Vagina (tissue), 2 donors: ENCODE data around the gene PDLIM1.

ENCODE experiments used
- CTCF ChIP-seq, 3 experiments: fragments of 450-650 bp in 2 of 3; fragments of 200-600 bp in 1 of 3; sonication (generic) in 1 of 3; IDR thresholded peaks; one replicate each; pipeline ENCODE4 v1.5.1; 2017 to 2019; ENCODE audit warnings: antibody characterized with exemption in 3 of 3, mild to moderate bottlenecking in 2 of 3, moderate library complexity in 2 of 3
- POLR2A ChIP-seq, 2 donors: fragments of 450-650 bp; IDR thresholded peaks; one replicate each; pipeline ENCODE4 v1.6.1; 2017; ENCODE audit warnings: antibody characterized with exemption in 2 of 2, mild to moderate bottlenecking in 2 of 2, moderate library complexity in 2 of 2
- POLR2AphosphoS5 ChIP-seq, 2 donors: sonication (generic); formaldehyde crosslinking; IDR thresholded peaks; one replicate each; pipeline ENCODE4 v1.9.0; 2017; ENCODE audit warnings: antibody characterized with exemption in 2 of 2, mild to moderate bottlenecking in 2 of 2, low read depth in 1 of 2; ENCODE audit not compliant: insufficient read depth in 1 of 2

- TF ChIP-seq POLR2A (IDR thresholded peaks at IDR 0.05), result no peak
- TF ChIP-seq CTCF (IDR thresholded peaks at IDR 0.05), result no peak
- peak in 1 of 2 donors; percentile 11 for TF ChIP-seq POLR2AphosphoS5 (IDR thresholded peaks at IDR 0.05; ENCODE audit: insufficient read depth in 1 of 2, low read depth in 1 of 2)
Measured at GRCh38 chr10:95279042-95279820, 11.6 kb downstream of the PDLIM1 start.
